ENCODE data around the gene NFIX. TPM values are rescaled to one million over a fixed set of nuclear protein-coding genes. Genes with fewer than 3 reads are reported as not detected.

Gene NFIX
- polyA plus RNA-seq, 3 donors: 0.25 to 3.7 (median 0.90) TPM

DNA sequence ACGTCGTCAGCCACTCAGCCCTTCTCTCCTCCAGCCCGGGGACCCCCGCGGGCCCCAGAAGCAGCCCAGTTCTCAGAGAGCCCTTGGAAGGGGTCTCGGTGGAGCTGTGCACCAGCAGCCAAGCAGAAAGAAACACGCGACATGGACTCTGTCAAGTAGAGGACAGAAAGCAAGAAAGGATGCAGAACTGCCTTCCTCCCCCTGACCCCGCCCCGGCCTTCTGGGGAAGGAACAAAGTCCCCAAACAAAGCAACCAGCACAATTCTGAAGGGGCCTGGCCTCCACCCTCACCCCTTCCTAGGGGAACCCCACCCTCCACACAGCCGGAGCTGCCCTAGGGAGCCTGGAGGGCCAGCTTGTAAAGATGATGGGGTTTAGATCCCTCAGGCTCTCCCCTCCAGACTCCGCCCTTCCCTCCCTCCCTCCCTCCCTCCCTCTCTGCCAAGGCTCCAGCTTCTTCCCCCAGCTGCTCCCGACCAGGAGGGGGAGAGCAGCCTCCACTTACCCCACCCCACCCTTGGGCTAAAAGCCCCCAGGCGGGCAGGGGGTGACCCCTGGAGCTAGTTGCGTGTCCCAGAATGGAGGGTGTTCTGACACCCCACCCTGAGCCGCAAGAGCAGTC is 99.6 kb downstream of the NFIX start:
- peak in 1 of 3 donors; percentile 42 for DNase-seq
- Histone ChIP-seq H3K4me3 (replicated peaks in 1 of 3; ENCODE audit: low read depth in 2 of 3, low read length in 3 of 3) (peak overlapping the region; percentile 50 to 84 (median 50)), H2AFZ (ENCODE audit: insufficient read depth, low read depth, low read length, poor library complexity, severe bottlenecking) (peak overlapping the region; percentile 72), H3K27ac (ENCODE audit: low read depth in 1 of 2, low read length in 2 of 2) (peak overlapping the region; percentile 66 to 98), H3K9me3 (replicated peaks in 1 of 2; ENCODE audit: control insufficient read depth in 1 of 2, insufficient read depth in 1 of 2, low read length in 2 of 2) (no peaks in the 10 kb centered on the region), H3K36me3 (replicated peaks in 1 of 2; ENCODE audit: control insufficient read depth in 1 of 2, insufficient read depth in 2 of 2, low read length in 2 of 2) (peaks cover 0 to 2% of the 10 kb centered on the region in 2 donors), H3K9ac (ENCODE audit: insufficient read depth, low read length, poor library complexity, severe bottlenecking) (peak overlapping the region; percentile 86), H4K20me1 (ENCODE audit: insufficient read depth, low read length) (no peaks in the 10 kb centered on the region), H3K27me3 (ENCODE audit: control insufficient read depth in 2 of 2, insufficient read depth in 2 of 2, low read length in 2 of 2) (no peaks in the 10 kb centered on the region), H3K79me2 (ENCODE audit: insufficient read depth, low read length) (peaks cover 33% of the 10 kb centered on the region), H3K4me2 (replicated peaks; ENCODE audit: extremely low read depth, low read length, poor library complexity, severe bottlenecking) (peak overlapping the region; percentile 100), H3K4me1 (ENCODE audit: control insufficient read depth in 1 of 2, insufficient read depth in 2 of 2, low read length in 2 of 2) (peaks cover 37 to 52% of the 10 kb centered on the region in 2 donors)
- 15% methylated on average over 10 of the region's 16 CpGs for WGBS (ENCODE audit: insufficient coverage)
- H3K9me3 Mint-ChIP-seq: no peaks in the 10 kb centered on the region
- peaks cover 0 to 5% (median 3%) of the 10 kb centered on the region in 3 donors for H3K27me3 Mint-ChIP-seq (ENCODE audit: low read depth in 3 of 3)
- peaks cover 30% of the 10 kb centered on the region for H3K4me1 Mint-ChIP-seq
- H3K4me3 Mint-ChIP-seq: peak overlapping the region; percentile 87 to 96
- H3K36me3 Mint-ChIP-seq: peaks cover under 1 to 1% of the 10 kb centered on the region in 2 donors
- peak overlapping the region; percentile 76 to 90 (median 83) for H3K27ac Mint-ChIP-seq
- TF ChIP-seq, protein P1, sequence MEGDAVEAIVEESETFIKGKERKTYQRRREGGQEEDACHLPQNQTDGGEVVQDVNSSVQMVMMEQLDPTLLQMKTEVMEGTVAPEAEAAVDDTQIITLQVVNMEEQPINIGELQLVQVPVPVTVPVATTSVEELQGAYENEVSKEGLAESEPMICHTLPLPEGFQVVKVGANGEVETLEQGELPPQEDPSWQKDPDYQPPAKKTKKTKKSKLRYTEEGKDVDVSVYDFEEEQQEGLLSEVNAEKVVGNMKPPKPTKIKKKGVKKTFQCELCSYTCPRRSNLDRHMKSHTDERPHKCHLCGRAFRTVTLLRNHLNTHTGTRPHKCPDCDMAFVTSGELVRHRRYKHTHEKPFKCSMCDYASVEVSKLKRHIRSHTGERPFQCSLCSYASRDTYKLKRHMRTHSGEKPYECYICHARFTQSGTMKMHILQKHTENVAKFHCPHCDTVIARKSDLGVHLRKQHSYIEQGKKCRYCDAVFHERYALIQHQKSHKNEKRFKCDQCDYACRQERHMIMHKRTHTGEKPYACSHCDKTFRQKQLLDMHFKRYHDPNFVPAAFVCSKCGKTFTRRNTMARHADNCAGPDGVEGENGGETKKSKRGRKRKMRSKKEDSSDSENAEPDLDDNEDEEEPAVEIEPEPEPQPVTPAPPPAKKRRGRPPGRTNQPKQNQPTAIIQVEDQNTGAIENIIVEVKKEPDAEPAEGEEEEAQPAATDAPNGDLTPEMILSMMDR (IDR thresholded peaks at IDR 0.05): no peak
- intact Hi-C loops (cut with micrococcal nuclease): loop anchor here in 1 of 2 donors (2.0 to 10.0 kb wide), 2 partner anchors 118 to 300 kb away; partner anchors contain the start of gene JUNB

DNA sequence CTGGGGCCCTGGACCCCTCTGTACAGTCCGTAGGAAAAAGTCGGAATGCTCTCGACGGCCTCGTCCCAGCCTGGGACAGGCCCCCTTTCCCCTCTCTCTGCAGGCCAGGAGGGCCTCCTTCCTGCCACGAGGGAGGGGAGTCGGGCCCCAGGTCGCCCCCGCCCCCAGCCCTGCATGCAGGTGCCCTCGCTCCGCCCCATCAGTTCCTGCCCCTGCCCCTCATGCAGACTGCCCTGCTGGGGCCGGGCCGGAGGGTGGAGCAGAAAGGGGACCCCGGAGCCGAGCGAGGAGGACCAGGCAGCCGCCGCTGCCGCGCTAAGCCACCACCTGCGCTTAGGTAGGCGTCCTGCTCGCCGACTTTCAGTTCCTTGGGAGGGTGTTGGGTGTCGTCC is 100.1 kb downstream of the NFIX start:
- Histone ChIP-seq H3K36me3 (replicated peaks in 1 of 2; ENCODE audit: control insufficient read depth in 1 of 2, insufficient read depth in 2 of 2, low read length in 2 of 2) (peaks cover 3 to 7% of the 10 kb centered on the region in 2 donors), H3K9ac (ENCODE audit: insufficient read depth, low read length, poor library complexity, severe bottlenecking) (peak overlapping the region; percentile 86), H2AFZ (ENCODE audit: insufficient read depth, low read depth, low read length, poor library complexity, severe bottlenecking) (peak overlapping the region; percentile 72), H4K20me1 (ENCODE audit: insufficient read depth, low read length) (peaks cover 4% of the 10 kb centered on the region), H3K27ac (ENCODE audit: low read depth in 1 of 2, low read length in 2 of 2) (peak overlapping the region; percentile 66 to 98), H3K4me1 (ENCODE audit: control insufficient read depth in 1 of 2, insufficient read depth in 2 of 2, low read length in 2 of 2) (peaks cover 42 to 57% of the 10 kb centered on the region in 2 donors), H3K9me3 (replicated peaks in 1 of 2; ENCODE audit: control insufficient read depth in 1 of 2, insufficient read depth in 1 of 2, low read length in 2 of 2) (no peaks in the 10 kb centered on the region), H3K27me3 (ENCODE audit: control insufficient read depth in 2 of 2, insufficient read depth in 2 of 2, low read length in 2 of 2) (no peaks in the 10 kb centered on the region), H3K79me2 (ENCODE audit: insufficient read depth, low read length) (peaks cover 38% of the 10 kb centered on the region), H3K4me3 (replicated peaks in 1 of 3; ENCODE audit: low read depth in 2 of 3, low read length in 3 of 3) (peak overlapping the region; percentile 50 to 84 (median 50)), H3K4me2 (replicated peaks; ENCODE audit: extremely low read depth, low read length, poor library complexity, severe bottlenecking) (peak overlapping the region; percentile 100)
- intact Hi-C loops (cut with micrococcal nuclease): loop anchor here in 1 of 2 donors (2.0 to 10.0 kb wide), 2 partner anchors 119 to 301 kb away; partner anchors contain the start of gene JUNB
- no peak for DNase-seq
- peak overlapping the region; percentile 87 to 96 for H3K4me3 Mint-ChIP-seq
- TF ChIP-seq, protein P1 (IDR thresholded peaks at IDR 0.05): no peak
- H3K4me1 Mint-ChIP-seq: peaks cover 35% of the 10 kb centered on the region
- peaks cover 5 to 6% of the 10 kb centered on the region in 2 donors for H3K36me3 Mint-ChIP-seq
- H3K27ac Mint-ChIP-seq: peak overlapping the region in 5 of 7 donors; percentile 7 to 95 (median 83)
- peaks cover 1 to 5% (median 1%) of the 10 kb centered on the region in 3 donors for H3K27me3 Mint-ChIP-seq (ENCODE audit: low read depth in 3 of 3)
- no peaks in the 10 kb centered on the region for H3K9me3 Mint-ChIP-seq
- WGBS (ENCODE audit: insufficient coverage): 0% methylated on average over 15 of the region's 25 CpGs
